Hindlimb muscle (tissue), 1 donor: ENCODE results near the gene RNF217. TPM values are rescaled to one million over a fixed set of nuclear protein-coding genes. Genes with fewer than 3 reads are reported as not detected.
"Not testable (repeated sequence)": the region's sequence is repeated elsewhere in the genome, so short reads cannot be mapped to it uniquely, and the experiment has no call there.

Experiments used
- DNase-seq: peaks from one replicate; pipeline ENCODE4 v3.0.0-alpha.2; 2013
- polyA plus RNA-seq: library from polyadenylated mRNA; unstranded; fragments of 120-200 nt; gene quantifications from one replicate; pipeline ENCODE4 v1.2.1, GENCODE V29; 2013; ENCODE audit not compliant: insufficient read length

RNF217 gene, protein sequence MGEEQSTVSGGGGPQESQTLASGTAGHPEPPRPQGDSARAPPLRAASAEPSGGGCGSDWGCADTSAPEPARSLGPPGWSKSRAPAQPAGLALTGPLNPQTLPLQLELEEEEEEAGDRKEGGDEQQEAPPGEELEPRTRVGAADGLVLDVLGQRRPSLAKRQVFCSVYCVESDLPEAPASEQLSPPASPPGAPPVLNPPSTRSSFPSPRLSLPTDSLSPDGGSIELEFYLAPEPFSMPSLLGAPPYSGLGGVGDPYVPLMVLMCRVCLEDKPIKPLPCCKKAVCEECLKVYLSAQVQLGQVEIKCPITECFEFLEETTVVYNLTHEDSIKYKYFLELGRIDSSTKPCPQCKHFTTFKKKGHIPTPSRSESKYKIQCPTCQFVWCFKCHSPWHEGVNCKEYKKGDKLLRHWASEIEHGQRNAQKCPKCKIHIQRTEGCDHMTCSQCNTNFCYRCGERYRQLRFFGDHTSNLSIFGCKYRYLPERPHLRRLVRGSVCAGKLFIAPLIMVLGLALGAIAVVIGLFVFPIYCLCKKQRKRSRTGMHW
- 53.7 TPM for polyA plus RNA-seq

DNA sequence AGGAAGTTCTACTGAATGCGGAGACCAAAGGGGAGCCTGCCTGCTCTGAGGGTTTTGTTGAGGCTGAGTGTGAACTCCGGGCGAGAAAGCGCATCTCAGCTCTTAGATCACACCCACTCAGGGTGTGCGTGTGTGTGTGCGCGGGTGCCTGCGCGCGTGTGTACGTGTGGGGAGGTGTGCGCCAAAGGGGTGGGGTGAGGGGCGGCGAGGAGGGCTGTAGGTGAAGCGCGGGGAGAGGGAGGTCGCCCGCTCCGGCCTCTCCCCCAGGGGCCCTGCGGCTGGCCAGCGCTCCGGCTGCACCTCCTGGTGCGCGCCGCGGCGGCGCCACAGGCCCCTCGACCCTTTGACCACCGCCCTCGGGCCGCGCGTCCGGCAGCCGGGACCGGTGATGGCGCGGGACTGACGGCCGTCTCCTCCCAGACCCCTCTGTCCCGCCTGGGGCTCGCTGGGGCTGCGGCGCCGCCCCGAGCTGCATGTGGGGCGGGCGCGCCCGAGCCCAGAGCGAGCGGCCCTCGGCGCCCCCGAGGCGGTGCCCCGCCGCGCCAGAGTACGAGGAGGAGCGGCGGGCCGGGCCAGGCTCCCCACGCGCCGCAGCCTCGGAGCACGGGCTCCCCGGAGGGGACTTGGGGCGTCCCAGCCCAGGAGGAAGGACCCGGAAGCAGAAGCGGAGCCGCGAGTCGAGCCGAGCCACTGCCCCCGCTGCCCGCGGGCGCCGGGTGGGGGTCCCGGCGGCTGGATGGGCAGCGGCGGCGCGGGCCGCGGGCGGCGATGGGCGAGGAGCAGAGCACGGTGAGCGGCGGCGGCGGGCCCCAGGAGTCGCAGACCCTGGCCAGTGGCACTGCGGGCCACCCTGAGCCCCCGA lies at the start of gene RNF217:
Gene RNF217, plus strand, starts transcription at position 661 of the 862 bp plus-strand sequence. Its CDS starts 108 bp downstream, at position 769.
- peak; percentile 78 for DNase-seq

DNA sequence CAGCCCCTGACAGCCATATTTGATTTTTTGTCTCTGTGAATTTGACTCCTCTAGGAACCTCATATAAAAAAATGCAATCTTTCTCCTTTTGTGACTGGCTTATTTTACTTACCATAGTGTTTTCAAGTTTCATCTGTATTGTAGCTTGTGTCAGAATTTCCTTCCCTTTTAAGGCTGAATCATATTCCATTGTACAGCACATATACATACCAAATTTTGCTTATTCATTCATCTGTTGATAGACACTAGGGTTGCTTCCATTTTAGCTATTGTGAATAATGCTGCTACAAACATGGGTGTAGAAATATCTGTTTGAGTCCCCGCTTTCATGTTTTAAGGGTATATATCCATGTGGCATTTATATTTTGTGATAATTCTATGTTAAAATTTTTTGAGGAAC lies 49.2 kb upstream of the RNF217 start:
- DNase-seq = no peak

DNA sequence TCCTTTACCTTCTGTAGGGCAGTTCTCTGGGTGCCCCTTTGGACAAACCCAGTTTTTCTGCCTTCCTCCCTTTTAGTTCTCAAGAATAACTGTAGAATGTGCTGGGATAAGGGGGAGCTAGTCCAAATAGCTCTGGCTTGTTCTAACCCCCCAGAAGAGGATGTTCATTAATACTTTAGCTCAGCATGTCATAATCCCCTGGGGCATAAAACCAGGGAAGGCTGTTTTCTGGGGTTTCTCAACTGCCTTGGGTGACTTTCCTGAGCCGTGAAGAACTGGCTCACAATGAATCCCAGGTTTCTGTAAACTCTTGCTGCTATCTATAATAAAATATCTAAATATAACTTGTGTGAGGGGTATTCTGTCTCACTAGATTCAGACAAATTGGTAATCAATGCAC lies 44.5 kb upstream of the RNF217 start:
- DNase-seq = no peak

DNA sequence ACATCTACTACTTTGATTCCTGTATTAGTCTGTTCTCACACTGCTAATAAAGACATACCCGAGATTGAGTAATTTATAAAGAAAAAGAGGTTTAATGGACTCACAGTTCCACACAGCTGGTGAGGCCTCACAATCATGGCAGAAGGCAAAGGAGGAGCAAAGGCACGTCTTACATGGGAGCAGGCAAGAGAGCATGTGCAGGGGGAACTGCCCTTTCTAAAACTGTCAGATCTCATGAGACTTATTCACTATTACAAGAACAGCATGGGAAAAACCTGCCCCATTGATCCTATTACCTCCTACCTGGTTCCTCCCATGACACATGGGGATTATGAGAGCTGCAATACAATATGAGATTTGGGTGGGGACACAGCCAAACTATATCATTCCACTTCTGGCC lies 42.5 kb upstream of the RNF217 start:
- not testable (repeated sequence) for DNase-seq

DNA sequence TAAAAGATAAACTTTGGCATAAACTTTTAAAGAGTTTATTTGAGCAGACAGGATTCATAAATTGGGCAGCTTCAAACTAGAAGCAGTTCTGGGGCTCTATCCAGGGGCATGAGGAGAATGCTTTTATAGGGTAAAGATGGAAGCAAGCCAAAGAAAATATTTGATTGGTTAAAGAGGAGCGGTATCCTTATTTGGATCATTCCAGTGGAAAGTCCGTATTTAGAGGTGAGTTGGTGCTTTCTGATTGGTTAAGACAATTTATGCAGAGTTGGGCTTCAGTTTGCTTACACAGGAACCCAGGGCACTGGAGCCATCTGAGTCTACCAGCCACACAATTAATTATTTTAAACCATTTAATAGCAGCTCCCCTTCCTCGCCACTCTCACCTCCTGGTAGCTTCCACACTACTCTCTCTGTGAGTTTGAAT lies 37.9 kb upstream of the RNF217 start:
- DNase-seq = no peak

DNA sequence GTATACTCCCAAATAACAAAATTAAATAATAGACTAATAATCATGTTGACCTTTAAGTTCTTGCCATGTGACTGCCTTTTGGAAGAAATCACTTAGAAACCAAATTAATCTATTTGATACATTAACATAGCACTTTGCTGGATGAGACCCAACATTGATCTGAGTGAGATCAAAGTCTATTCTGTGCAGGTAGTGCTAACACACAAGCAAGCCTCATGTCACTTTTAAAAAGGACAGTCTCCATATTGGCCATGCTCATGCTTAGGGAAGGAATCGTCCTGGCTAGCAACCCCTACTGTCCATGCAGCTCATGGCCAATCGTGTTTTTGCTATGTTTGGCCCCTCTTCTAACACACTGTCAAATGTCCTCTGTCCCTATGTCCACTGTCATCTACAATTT lies 35.8 kb upstream of the RNF217 start:
- no peak for DNase-seq

DNA sequence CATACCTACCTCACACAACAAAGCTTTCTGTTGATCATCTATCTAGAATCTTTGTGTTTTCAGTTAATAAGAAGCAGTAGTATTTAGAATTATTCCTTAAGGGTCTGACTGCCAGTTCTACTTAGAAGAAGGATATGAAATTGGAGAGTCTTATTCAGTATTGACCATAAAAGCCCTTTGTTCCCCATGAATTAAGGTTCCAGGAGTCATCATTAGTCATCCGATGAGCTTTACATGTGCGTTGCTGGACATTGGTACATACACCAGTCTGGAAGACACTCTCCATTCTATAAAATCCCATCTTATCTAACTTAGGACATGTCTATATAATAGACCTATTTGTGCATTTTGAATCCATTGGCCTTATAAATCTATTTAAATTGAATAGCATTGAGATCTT lies 34.4 kb upstream of the RNF217 start:
- DNase-seq = no peak

DNA sequence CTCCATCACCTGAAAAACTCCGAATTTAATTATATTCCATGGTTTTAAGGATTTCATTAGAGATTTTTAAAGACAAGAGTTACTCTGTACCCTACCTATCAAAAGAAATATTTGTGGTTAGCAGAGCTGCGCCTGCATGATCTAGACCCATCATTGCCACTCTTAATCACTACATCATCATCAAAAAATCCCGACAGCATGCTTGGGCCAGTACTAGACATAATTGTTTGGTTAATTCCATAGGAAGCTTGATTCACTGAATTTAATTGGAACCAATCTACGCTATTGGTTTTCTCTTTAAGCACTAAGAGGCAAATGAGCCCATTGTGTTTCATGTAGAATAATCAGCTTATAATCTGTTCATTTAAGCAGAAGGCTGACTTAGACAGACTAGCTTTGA lies 33.4 kb upstream of the RNF217 start:
- no peak for DNase-seq

DNA sequence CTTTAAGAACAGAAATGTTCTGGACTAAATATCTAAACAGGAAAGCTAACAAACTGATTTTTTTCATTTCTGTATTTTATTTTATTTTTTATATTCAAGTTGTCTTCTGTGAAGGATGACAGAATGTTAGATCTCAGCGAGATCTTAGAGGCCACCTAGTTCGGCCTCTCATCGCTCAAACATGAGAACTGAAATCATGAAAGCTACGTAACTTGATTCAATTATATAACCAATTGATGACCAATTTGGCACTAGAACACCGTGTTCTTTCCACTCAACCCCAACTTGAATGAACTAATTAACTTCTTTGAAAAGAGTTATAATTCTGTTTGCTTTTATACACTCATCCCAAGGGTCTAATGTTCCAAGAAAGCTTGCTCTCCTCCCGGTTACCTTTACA lies 24.6 kb upstream of the RNF217 start:
- no peak for DNase-seq

DNA sequence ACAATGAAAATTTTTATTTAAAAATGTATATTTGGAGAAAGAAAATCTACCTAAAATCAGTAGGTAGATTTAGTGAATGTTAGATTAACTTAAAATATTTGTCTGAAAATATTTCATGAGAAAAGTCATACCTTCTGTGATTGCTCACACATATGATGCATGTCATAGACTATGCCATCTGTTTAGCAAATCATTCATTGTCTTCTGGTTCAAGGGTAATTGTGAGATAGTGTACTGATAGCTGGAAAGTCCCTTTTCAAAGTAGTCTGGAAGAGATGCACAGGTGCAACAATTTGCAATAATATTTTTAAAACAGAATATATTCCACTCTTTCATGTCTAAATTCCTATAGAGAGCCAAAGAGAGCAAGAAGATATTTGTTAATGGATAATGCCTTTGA lies 21.0 kb upstream of the RNF217 start:
- no peak for DNase-seq

DNA sequence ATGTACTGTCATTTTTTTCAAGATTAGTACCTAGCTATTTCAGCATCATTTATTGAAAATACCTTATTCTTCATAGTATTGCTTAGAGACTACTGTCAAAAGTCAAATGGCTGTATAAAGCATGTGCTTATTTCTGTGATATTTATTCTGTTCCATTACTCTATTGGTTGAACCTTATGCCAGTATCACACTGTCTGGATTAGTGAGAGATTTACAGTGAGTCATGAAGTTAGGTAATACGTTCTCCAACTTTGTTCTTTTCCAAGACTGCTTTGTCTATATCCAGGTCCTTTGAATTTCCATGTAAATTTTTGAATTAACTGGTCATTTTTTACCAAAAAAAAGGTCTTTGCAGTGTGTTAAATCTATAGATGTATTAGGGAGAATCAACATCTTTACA lies 18.6 kb upstream of the RNF217 start:
- DNase-seq = no peak

DNA sequence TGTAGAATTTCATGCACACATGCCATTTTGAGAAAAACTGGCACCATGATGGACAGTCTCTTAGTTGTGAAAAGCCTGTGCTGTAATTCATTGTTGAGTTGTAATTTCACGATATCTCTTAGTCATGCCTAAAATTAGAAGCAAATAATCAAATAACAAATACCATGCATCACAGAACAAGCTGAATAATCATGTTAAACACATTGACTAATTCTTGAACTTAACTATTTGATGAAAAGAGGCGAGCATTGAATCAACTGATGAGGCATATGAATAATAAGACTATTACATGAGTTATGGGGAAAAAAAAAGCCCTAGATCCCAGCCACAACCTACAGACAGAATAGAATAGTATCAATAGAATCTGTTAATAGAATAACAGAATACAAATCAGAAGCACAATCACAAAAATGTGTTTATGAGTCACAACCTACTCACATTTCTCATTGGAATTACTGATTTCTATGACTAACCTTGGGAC lies 14.2 kb upstream of the RNF217 start:
- DNase-seq = no peak

DNA sequence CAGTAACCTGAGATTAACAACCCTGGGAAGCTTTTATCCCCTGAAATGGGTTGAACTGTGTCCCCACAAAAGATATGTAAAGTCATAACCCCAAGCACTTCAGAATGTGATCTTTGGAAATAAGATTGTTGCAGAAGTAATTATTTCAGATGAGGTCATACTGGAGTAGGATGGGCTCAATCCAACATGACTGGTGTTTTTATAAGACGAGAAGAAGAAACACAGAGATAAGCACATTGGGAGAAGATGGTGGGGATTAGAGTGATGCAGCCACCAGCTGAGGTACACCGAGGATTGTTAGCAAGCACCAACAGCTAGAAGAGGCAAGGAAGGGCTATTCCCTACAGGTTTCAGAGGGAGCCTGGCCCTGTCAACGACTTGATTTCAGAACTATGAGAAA lies 12.5 kb upstream of the RNF217 start:
- no peak for DNase-seq

DNA sequence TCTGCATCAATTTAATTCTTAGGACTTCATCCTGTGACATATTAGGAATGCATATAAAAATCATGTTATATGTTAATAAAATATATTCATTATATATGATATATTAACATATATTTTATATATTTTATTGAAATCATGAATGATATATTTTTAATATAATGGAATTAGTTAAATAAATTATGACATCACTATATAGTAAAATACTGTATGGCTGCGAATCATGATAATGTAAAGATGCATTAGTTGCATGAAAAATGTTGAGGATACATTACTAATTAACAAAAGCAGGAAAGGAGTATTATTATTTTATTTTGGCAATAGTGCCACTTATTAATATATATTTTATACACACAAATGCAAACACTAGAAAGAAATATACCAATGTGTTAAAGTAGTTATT lies 8.4 kb upstream of the RNF217 start:
- DNase-seq = no peak

DNA sequence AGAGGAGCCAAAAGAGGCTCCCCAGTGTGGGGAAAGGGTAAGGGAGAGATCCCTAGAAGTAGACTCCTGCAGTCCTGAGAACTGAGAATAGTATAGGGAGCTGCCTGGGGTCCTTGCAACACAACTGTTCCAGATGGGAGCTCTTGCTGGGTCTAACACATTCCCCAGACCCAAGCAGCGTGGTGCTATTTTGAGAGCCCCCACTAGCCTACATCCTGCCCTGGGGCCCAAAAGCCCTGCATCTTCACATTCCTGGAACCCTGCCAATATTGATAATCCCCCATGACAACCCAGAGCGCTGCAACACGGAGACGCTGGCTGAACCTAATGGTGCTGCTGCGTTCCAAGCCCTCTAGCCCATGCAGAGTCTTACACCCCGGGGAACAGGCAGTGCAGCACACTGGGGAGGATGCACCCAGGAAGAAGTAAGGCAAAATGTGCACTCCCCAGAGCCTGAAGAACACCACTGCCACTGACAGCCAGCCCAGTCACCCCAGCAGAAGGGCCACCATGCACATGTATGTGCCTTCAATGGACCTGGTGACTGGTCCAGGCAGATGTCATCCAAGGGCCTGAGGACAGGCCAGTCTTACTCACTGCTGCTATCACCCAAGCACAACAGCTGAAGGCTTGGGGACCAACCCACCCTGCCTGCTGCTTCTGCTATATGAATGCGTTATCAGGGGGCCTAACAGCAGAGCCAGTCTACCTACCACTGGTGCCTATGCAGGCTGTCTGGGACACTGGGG lies 7.0 kb upstream of the RNF217 start:
- DNase-seq = no peak

DNA sequence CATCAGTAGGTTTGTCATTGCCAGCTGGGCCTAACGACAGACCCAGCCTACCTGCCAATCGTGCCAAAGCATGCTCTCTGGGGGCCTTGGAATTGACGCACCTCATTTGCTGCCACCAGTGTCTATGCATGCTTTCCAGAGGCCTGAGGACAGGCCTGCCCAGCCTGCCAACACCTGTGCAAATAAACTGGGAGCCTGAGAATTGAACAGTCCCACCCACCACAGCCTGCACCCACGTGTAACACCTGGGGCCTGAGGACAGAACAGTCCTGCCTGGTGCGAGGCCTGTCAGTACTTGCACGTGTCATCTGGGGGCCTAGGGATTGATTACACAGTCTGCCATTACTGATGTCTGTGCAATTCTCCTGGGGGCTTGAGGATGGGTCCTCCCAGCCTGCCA lies 6.2 kb upstream of the RNF217 start:
- DNase-seq = no peak

DNA sequence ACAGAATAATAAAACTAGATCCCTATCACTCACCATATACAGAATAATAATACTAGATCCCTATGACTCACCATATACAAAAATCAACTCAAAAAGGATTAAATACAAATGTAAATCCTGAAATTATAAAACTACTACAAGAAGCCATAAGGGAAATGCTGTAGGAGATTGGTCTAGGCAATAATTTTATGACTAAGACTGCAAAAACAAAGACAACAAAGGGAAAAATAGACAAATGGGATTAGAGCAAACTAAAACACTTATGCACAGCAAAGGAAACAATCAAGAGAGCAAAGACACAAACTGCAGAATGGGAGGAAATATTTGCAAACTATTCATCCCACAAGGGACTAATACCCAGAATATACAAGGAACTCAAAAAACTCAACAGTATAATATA lies 4.1 kb upstream of the RNF217 start:
- no peak for DNase-seq

DNA sequence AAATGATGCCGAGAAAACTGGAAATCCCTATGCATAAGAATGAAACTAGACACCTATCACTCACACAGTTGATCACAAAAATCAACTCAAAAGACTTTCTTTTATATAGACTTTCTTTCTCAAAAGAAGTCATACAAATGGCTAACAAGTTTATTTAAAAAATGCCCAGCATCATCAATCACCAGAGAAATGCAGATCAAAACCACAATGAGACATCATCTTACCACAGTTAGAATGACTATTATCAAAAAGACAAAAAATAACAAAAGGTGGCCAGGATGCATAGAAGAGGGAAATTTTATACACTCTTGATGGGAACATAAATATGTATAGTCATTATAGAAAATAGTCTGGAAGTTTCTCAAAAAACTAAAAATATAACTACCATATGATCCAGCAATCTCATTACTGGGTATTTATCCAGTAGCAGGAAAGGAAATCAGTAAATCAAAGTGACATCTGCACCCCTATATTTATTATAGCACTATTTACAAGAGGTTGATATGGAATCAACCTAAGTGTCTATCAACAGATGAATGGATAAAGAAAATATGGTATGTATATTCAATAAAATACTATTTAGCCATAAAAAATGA lies 3.4 kb upstream of the RNF217 start:
- no peak for DNase-seq

DNA sequence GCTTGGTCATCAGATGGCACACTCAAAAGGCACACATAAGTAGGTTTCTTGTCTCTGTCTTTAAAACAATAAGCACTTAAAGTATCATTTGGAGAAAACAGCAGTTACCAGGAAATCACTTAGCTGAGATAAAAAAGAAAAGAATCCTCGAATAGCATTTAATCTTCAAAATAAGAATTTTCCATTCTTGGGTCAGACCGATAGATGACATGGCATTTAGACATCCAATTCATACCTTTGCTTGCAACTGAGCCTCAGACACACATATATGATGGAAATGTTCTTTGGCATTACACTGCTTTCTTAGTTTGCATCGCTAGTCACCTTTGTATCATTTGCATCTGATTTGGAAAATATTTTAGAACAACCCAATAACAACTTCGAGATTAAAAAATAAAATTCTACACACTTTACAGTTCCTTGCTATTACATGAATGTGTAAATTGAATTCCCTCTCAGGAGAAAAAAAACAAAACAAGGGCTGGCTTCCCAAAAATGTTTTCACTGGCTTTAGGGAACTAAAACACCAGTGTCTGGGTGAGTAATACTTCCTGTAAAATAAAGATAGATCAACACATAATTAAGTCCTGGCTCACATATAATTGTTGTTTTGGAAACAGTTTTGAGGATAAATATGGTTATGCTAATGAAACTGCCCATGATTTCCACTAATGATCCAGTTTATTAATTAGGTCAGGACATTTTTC lies 1.3 kb upstream of the RNF217 start:
- no peak for DNase-seq

DNA sequence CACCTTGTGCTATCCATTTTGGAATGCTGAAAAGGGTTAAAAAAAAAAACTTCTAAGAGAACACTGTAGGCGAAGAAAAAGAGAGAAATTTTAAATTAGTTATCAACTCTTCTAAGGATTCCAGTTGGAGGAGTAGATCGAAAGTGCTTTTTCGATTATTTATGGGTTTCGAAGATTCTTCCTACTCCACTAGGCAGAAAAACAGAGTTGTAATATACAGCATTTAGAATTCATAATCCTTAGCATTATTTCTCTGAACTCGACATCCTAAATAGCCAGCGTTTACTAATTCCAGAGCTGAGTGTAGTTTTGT lies 817 bp upstream of the RNF217 start:
- DNase-seq = no peak

DNA sequence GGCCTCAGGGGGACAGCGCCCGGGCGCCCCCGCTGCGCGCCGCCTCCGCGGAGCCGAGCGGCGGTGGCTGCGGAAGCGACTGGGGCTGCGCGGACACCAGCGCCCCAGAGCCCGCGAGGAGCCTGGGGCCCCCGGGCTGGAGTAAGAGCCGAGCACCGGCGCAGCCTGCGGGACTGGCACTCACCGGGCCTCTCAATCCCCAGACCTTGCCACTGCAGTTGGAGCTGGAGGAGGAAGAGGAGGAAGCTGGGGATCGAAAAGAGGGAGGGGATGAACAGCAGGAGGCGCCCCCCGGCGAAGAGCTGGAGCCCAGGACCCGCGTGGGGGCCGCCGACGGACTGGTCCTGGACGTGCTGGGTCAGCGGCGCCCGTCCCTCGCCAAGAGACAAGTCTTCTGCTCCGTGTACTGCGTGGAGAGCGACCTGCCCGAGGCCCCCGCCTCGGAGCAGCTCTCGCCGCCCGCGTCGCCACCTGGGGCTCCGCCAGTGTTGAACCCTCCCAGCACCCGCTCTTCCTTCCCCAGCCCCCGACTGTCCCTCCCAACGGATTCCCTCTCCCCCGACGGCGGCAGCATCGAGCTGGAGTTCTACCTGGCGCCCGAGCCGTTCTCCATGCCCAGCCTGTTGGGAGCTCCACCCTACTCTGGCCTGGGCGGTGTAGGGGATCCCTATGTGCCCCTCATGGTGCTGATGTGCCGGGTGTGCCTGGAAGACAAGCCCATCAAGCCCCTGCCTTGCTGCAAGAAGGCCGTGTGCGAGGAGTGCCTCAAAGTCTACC lies 590 bp downstream of the RNF217 start:
- DNase-seq = peak; percentile 50
